ENCODE data around the gene MAP10.

Gene MAP10

DNA sequence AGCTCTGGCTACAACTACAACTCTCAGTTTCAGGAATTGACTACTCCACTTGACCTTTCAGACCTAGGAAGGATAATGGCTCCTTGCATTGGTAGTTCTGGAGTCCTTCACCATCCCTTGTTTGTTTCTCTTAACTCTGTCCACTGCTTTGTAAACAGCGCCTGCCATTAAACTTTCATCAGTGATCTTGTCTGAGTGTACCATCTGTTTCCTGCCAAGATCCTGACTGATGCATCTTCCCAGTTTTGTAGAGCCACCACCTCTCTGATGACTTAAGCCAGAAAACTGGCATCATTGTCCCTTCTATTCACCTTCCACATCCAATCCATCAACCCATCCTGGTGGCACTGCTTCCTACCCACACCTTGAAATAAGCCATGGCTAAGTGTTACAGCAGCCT is 15.2 kb downstream of the MAP10 start:
- H3K36me3 ChIP-seq (ENCODE audit: control insufficient read depth in 1 of 2, insufficient read depth in 2 of 2, low read length in 2 of 2) = no peaks in the 10 kb centered on the region
- H3K9me3 ChIP-seq (ENCODE audit: control insufficient read depth in 1 of 2, low read length in 2 of 2) = no peaks in the 10 kb centered on the region
- no peak overlapping the region for H3K4me3 ChIP-seq (ENCODE audit: low read depth in 1 of 2, low read length in 2 of 2)
- H3K27ac ChIP-seq (ENCODE audit: low read depth, low read length) = no peak overlapping the region
- no peak overlapping the region for H3K9ac ChIP-seq (ENCODE audit: low read depth in 1 of 2, low read length in 2 of 2)
- H3K27me3 ChIP-seq (ENCODE audit: control insufficient read depth in 1 of 2, insufficient read depth in 2 of 2, low read length in 2 of 2) = no peaks in the 10 kb centered on the region
- no peaks in the 10 kb centered on the region for H3K4me1 ChIP-seq (ENCODE audit: control insufficient read depth in 1 of 2, insufficient read depth in 2 of 2, low read length in 2 of 2)

DNA sequence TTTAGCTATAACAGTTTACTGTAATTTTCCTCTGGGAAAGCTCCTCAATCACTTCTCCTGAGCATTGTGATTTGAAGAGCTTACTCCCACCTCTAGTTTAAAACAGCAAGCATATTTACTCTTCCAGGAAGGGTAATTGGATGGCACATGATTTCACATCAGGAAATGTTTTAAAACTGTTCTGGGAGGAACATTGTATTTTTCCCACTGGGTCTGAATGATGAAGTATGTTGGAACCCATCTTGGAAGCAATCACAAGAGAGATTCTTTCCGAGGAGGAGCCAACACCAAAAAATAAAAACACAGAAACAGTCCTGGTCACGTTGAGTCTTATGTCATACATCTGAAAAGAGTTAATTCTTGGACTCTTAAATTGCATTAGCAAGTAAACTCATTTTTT is 17.3 kb downstream of the MAP10 start:
- Histone ChIP-seq H3K4me1 (ENCODE audit: control insufficient read depth in 1 of 2, insufficient read depth in 2 of 2, low read length in 2 of 2) (no peaks in the 10 kb centered on the region), H3K4me3 (ENCODE audit: low read depth in 1 of 2, low read length in 2 of 2) (no peak overlapping the region), H3K36me3 (ENCODE audit: control insufficient read depth in 1 of 2, insufficient read depth in 2 of 2, low read length in 2 of 2) (no peaks in the 10 kb centered on the region), H3K9ac (ENCODE audit: low read depth in 1 of 2, low read length in 2 of 2) (no peak overlapping the region), H3K27ac (ENCODE audit: low read depth, low read length) (no peak overlapping the region), H3K9me3 (ENCODE audit: control insufficient read depth in 1 of 2, low read length in 2 of 2) (no peaks in the 10 kb centered on the region), H3K27me3 (ENCODE audit: control insufficient read depth in 1 of 2, insufficient read depth in 2 of 2, low read length in 2 of 2) (no peaks in the 10 kb centered on the region)

DNA sequence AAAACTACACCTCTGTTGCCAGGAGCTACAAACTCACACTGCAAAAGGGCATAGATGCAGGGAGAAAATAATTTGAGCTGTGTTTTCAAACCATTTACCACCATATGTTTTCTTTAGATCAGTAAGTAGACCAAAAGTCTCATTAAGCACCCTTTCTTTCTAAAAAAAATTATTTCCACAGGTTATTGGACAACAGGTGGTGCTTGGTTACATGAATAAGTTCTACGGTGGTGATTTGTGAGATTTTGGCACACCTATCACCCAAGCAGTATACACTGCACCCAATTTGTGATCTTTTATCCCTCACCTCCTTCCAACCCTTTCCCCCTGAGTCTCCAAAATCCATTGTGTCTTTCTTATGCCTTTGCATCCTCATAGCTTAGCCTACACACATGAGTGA is 21.1 kb downstream of the MAP10 start:
- no peaks in the 10 kb centered on the region for H3K27me3 ChIP-seq (ENCODE audit: control insufficient read depth in 1 of 2, insufficient read depth in 2 of 2, low read length in 2 of 2)
- no peak overlapping the region for H3K27ac ChIP-seq (ENCODE audit: low read depth, low read length)
- H3K36me3 ChIP-seq (ENCODE audit: control insufficient read depth in 1 of 2, insufficient read depth in 2 of 2, low read length in 2 of 2) = no peaks in the 10 kb centered on the region

DNA sequence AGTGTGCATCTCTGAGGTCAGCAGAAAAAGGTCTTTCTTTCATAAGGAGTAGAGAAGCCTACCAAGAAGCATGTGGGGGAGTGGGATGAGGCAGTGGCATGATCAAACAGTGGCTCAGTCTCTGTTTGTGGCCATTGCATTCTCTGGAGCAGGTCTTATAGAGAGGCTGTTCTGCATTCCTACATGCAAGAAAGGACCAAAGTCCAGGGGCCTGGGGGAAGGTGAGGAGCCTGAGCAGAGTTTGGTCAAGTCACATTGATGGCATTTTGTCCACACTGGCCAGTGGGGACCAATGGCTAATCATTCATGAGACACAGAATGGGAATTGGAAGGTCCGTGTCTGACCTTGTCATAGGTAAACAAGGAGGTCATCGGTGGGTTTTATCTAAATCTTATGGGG is 25.4 kb downstream of the MAP10 start:
- H3K27me3 ChIP-seq (ENCODE audit: control insufficient read depth in 1 of 2, insufficient read depth in 2 of 2, low read length in 2 of 2) = no peaks in the 10 kb centered on the region
- H3K4me1 ChIP-seq (ENCODE audit: control insufficient read depth in 1 of 2, insufficient read depth in 2 of 2, low read length in 2 of 2) = no peaks in the 10 kb centered on the region
- H3K4me3 ChIP-seq (ENCODE audit: low read depth in 1 of 2, low read length in 2 of 2) = no peak overlapping the region
- H3K27ac ChIP-seq (ENCODE audit: low read depth, low read length) = no peak overlapping the region
- H3K36me3 ChIP-seq (ENCODE audit: control insufficient read depth in 1 of 2, insufficient read depth in 2 of 2, low read length in 2 of 2) = no peaks in the 10 kb centered on the region
- H3K9me3 ChIP-seq (ENCODE audit: control insufficient read depth in 1 of 2, low read length in 2 of 2) = no peaks in the 10 kb centered on the region
- H3K9ac ChIP-seq (ENCODE audit: low read depth in 1 of 2, low read length in 2 of 2) = no peak overlapping the region

More for the DNA sequence above, 21.1 kb downstream of the MAP10 start:
- Histone ChIP-seq H3K9me3 (ENCODE audit: control insufficient read depth in 1 of 2, low read length in 2 of 2) (no peaks in the 10 kb centered on the region), H3K4me1 (ENCODE audit: control insufficient read depth in 1 of 2, insufficient read depth in 2 of 2, low read length in 2 of 2) (no peaks in the 10 kb centered on the region), H3K4me3 (ENCODE audit: low read depth in 1 of 2, low read length in 2 of 2) (no peak overlapping the region), H3K9ac (ENCODE audit: low read depth in 1 of 2, low read length in 2 of 2) (no peak overlapping the region)

DNA sequence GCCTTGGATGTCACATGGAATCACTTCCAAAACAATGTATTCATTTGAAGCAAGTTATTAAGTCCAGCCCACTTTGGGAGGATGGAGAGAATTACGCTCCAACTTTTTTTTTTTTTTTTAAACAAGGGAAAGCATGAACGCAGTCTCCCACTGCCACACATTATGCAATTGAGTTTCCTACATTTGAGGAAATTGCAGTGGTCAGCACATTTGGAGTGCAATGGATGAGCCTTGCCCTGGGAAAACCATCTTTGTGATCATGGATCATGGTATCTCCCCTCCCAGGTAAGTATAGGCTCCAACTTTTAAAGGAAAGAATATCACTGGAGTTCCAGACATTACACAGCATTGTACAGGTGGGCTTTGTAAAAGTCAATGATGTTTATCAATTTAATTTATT is 26.7 kb downstream of the MAP10 start:
- no peaks in the 10 kb centered on the region for H3K9me3 ChIP-seq (ENCODE audit: control insufficient read depth in 1 of 2, low read length in 2 of 2)
- H3K4me3 ChIP-seq (ENCODE audit: low read depth in 1 of 2, low read length in 2 of 2) = no peak overlapping the region
- H3K4me1 ChIP-seq (ENCODE audit: control insufficient read depth in 1 of 2, insufficient read depth in 2 of 2, low read length in 2 of 2) = peaks cover 0 to 2% of the 10 kb centered on the region in 2 donors
- no peak overlapping the region for H3K9ac ChIP-seq (ENCODE audit: low read depth in 1 of 2, low read length in 2 of 2)
- H3K36me3 ChIP-seq (ENCODE audit: control insufficient read depth in 1 of 2, insufficient read depth in 2 of 2, low read length in 2 of 2) = no peaks in the 10 kb centered on the region
- H3K27me3 ChIP-seq (ENCODE audit: control insufficient read depth in 1 of 2, insufficient read depth in 2 of 2, low read length in 2 of 2) = no peaks in the 10 kb centered on the region
- H3K27ac ChIP-seq (ENCODE audit: low read depth, low read length) = no peak overlapping the region

DNA sequence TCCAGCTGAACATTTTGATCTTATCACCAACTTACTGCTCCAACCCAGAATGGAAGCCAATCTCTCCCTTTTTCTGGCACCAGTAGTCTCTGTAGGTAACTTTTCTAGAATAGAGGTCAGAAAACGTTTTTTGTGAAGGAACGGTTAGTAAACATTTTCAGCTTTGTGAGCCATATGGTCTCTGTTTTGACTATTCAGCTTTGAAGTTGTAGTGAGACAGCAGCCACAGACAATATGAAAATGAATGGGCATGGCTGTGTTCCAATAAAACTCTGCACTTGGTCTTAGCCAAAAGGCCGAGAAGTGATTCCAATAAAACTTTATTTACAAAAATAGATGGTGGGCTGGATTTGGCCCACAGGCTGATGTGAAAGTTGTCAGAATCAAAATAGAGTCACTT is 28.9 kb downstream of the MAP10 start:
- Histone ChIP-seq H3K9ac (ENCODE audit: low read depth in 1 of 2, low read length in 2 of 2) (no peak overlapping the region), H3K27ac (ENCODE audit: low read depth, low read length) (no peak overlapping the region), H3K9me3 (ENCODE audit: control insufficient read depth in 1 of 2, low read length in 2 of 2) (no peaks in the 10 kb centered on the region), H3K27me3 (ENCODE audit: control insufficient read depth in 1 of 2, insufficient read depth in 2 of 2, low read length in 2 of 2) (no peaks in the 10 kb centered on the region), H3K4me1 (ENCODE audit: control insufficient read depth in 1 of 2, insufficient read depth in 2 of 2, low read length in 2 of 2) (peaks cover 3 to 5% of the 10 kb centered on the region in 2 donors), H3K4me3 (ENCODE audit: low read depth in 1 of 2, low read length in 2 of 2) (no peak overlapping the region), H3K36me3 (ENCODE audit: control insufficient read depth in 1 of 2, insufficient read depth in 2 of 2, low read length in 2 of 2) (no peaks in the 10 kb centered on the region)

DNA sequence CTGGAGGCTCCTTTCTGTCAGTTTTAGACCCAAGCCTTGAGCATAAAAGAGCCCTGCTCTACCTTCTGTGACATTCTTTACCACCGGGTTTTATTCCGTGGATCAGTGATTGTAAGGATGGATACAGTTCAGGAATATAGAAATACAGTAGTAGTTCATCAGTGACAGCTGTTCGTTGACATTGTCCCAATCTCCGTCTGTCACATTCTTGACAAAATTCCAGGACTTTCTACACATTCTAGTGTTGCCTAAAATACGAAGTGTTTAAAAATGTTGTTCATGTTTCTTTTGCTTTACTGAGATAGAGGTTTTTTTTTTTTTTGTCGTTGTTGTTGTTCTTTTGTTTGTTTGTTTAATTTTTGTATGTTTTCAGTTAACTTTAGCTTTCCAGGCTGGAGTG is 29.9 kb downstream of the MAP10 start:
- Histone ChIP-seq H3K36me3 (ENCODE audit: control insufficient read depth in 1 of 2, insufficient read depth in 2 of 2, low read length in 2 of 2) (no peaks in the 10 kb centered on the region), H3K27me3 (ENCODE audit: control insufficient read depth in 1 of 2, insufficient read depth in 2 of 2, low read length in 2 of 2) (no peaks in the 10 kb centered on the region), H3K9me3 (ENCODE audit: control insufficient read depth in 1 of 2, low read length in 2 of 2) (peaks cover 0 to 2% of the 10 kb centered on the region in 2 donors), H3K27ac (ENCODE audit: low read depth, low read length) (no peak overlapping the region), H3K9ac (ENCODE audit: low read depth in 1 of 2, low read length in 2 of 2) (no peak overlapping the region), H3K4me3 (ENCODE audit: low read depth in 1 of 2, low read length in 2 of 2) (no peak overlapping the region), H3K4me1 (ENCODE audit: control insufficient read depth in 1 of 2, insufficient read depth in 2 of 2, low read length in 2 of 2) (peaks cover 3 to 5% of the 10 kb centered on the region in 2 donors)

DNA sequence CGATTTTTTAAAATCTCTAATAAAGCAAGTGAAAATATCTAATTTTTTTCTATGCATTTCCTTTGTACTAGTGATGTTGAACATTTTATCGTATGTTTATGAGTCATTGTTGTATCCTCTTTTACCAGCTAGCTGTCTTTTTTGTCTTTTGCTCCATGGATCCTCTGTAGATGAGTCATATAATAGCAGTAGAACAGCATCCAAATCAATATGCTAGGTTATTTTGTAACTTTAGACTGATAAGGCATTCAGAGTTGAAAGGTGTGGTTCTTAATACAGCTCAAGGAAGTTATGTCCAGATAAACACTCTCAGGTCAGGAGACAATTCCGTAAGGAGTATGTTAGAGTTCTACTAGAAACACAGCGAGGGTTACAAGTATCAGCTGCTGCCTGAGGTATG is 31.9 kb downstream of the MAP10 start:
- Histone ChIP-seq H3K4me3 (ENCODE audit: low read depth in 1 of 2, low read length in 2 of 2) (no peak overlapping the region), H3K36me3 (ENCODE audit: control insufficient read depth in 1 of 2, insufficient read depth in 2 of 2, low read length in 2 of 2) (no peaks in the 10 kb centered on the region), H3K27ac (ENCODE audit: low read depth, low read length) (no peak overlapping the region), H3K27me3 (ENCODE audit: control insufficient read depth in 1 of 2, insufficient read depth in 2 of 2, low read length in 2 of 2) (no peaks in the 10 kb centered on the region), H3K9me3 (ENCODE audit: control insufficient read depth in 1 of 2, low read length in 2 of 2) (peaks cover 0 to 2% of the 10 kb centered on the region in 2 donors), H3K9ac (ENCODE audit: low read depth in 1 of 2, low read length in 2 of 2) (no peak overlapping the region), H3K4me1 (ENCODE audit: control insufficient read depth in 1 of 2, insufficient read depth in 2 of 2, low read length in 2 of 2) (peaks cover 3 to 5% of the 10 kb centered on the region in 2 donors)

DNA sequence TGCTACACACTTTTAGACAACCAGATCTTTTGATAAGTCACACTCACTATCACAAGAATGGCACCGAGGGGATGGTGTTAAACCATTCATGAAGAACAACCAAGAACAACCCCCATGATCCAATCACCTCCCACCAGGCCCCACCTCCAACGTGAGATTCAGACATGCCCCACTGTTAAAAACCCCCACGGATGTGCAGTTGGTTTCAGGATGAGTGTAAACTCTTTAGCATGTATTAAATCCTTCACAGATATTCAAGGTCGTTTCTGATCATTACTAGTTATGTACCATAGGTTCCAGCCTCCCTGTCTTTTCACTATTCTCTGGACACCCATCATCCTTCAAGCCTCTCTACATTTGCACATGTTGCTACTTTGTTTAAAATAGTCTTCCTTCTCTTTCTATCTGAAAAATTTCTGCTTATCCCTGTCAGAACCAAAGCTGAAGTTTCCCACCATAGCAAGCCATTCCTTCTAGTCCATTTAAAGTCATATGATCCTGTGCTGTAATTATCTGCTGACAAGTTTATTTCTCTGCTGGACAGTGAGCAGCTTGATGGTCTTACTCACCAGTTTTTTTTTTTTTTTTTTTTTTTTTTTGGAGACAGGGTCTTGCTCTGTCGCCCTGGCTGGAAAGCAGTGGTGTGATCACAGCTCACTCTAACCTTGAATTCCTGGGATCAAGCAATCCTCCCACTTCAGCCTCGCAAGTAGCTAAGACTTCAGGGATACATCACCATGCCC is 36.8 kb downstream of the MAP10 start:
- Histone ChIP-seq H3K27ac (ENCODE audit: low read depth, low read length) (no peak overlapping the region), H3K9ac (ENCODE audit: low read depth in 1 of 2, low read length in 2 of 2) (no peak overlapping the region), H3K9me3 (ENCODE audit: control insufficient read depth in 1 of 2, low read length in 2 of 2) (peaks cover 0 to 2% of the 10 kb centered on the region in 2 donors), H3K4me1 (ENCODE audit: control insufficient read depth in 1 of 2, insufficient read depth in 2 of 2, low read length in 2 of 2) (peaks cover 2 to 3% of the 10 kb centered on the region in 2 donors), H3K27me3 (ENCODE audit: control insufficient read depth in 1 of 2, insufficient read depth in 2 of 2, low read length in 2 of 2) (no peaks in the 10 kb centered on the region), H3K36me3 (ENCODE audit: control insufficient read depth in 1 of 2, insufficient read depth in 2 of 2, low read length in 2 of 2) (no peaks in the 10 kb centered on the region), H3K4me3 (ENCODE audit: low read depth in 1 of 2, low read length in 2 of 2) (no peak overlapping the region)

DNA sequence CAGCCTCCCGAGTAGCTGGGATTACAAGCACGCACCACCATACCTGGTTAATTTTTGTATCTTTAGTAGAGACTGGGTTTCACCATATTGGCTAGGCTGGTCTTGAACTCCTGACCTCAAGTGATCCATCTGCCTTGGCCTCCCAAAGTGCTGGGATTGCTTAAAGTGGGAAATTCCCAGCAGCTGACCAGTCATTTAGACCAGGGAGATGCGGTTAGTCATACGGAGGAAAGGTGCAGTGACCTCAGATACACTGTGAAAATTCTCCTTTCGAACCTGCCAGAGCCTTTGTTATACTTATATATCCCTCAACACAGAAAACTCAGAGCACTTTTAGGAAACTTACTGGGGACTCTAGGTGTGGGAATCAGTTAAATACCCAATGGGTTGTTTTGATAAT is 39.6 kb downstream of the MAP10 start:
- H3K4me1 ChIP-seq (ENCODE audit: control insufficient read depth in 1 of 2, insufficient read depth in 2 of 2, low read length in 2 of 2) = no peaks in the 10 kb centered on the region
- H3K36me3 ChIP-seq (ENCODE audit: control insufficient read depth in 1 of 2, insufficient read depth in 2 of 2, low read length in 2 of 2) = no peaks in the 10 kb centered on the region
- no peak overlapping the region for H3K4me3 ChIP-seq (ENCODE audit: low read depth in 1 of 2, low read length in 2 of 2)
- no peaks in the 10 kb centered on the region for H3K27me3 ChIP-seq (ENCODE audit: control insufficient read depth in 1 of 2, insufficient read depth in 2 of 2, low read length in 2 of 2)
- no peak overlapping the region for H3K27ac ChIP-seq (ENCODE audit: low read depth, low read length)
- peaks cover 0 to 2% of the 10 kb centered on the region in 2 donors for H3K9me3 ChIP-seq (ENCODE audit: control insufficient read depth in 1 of 2, low read length in 2 of 2)
- H3K9ac ChIP-seq (ENCODE audit: low read depth in 1 of 2, low read length in 2 of 2) = no peak overlapping the region
